OCI-LY1 (cell line): ENCODE data around the gene ARMC3.

ENCODE experiments used
- H2AFZ ChIP-seq: fragments of 200-600 bp; sonication (generic), shearing (Covaris generic); 2 replicates; pipeline ENCODE4 v1.6.0; 2014; ENCODE audit warnings: antibody characterized with exemption, mild to moderate bottlenecking, low read length
- H3F3A ChIP-seq: fragments of 200-600 bp; sonication (generic), shearing (Covaris generic); 2 replicates; pipeline ENCODE4 v1.6.0; 2014; ENCODE audit warnings: mild to moderate bottlenecking, antibody characterized with exemption, low read length, moderate library complexity; ENCODE audit not compliant: insufficient read depth
- H3K27ac ChIP-seq: fragments of 200-600 bp; sonication (generic); 2 replicates; pipeline ENCODE4 v1.5.1; 2014; ENCODE audit warnings: low read length, mixed run types, mild to moderate bottlenecking, low read depth; ENCODE audit not compliant: poor library complexity, severe bottlenecking
- H3K27me3 ChIP-seq: fragments of 200-600 bp; sonication (generic); 2 replicates; pipeline ENCODE4 v1.6.0; 2014; ENCODE audit warnings: antibody characterized with exemption, mild to moderate bottlenecking, low read length, moderate library complexity; ENCODE audit not compliant: insufficient read depth
- H3K36me3 ChIP-seq: fragments of 200-600 bp; sonication (generic); 2 replicates; pipeline ENCODE4 v1.6.1; 2014; ENCODE audit warnings: mild to moderate bottlenecking, antibody characterized with exemption, low read length, moderate library complexity, mixed read lengths; ENCODE audit not compliant: insufficient read depth
- H3K4me1 ChIP-seq: fragments of 200-600 bp; sonication (generic); 2 replicates; pipeline ENCODE4 v1.5.1; 2014; ENCODE audit warnings: mild to moderate bottlenecking, low read length, moderate library complexity; ENCODE audit not compliant: insufficient read depth, severe bottlenecking
- H3K4me2 ChIP-seq: fragments of 200-600 bp; sonication (generic), shearing (Covaris generic); 2 replicates; pipeline ENCODE4 v1.6.1; 2014; ENCODE audit warnings: low read length
- H3K4me3 ChIP-seq: fragments of 200-600 bp; sonication (generic); 2 replicates; pipeline ENCODE4 v1.5.1; 2014; ENCODE audit warnings: low read length, low read depth, mild to moderate bottlenecking, mixed read lengths; ENCODE audit not compliant: poor library complexity, severe bottlenecking
- H3K79me2 ChIP-seq: fragments of 200-600 bp; shearing (Covaris generic); 2 replicates; pipeline ENCODE4 v1.6.1; 2016; ENCODE audit warnings: mixed run types, low read length, mixed read lengths; ENCODE audit not compliant: insufficient read depth
- H3K9ac ChIP-seq: fragments of 200-600 bp; sonication (generic), shearing (Covaris generic); 2 replicates; pipeline ENCODE4 v1.6.1; 2014; ENCODE audit warnings: mild to moderate bottlenecking, low read length, mixed read lengths
- H3K9me2 ChIP-seq: fragments of 200-600 bp; sonication (generic), shearing (Covaris generic); 2 replicates; pipeline ENCODE4 v1.6.1; 2014; ENCODE audit warnings: low read depth, mild to moderate bottlenecking, low read length, mixed read lengths
- H3K9me3 ChIP-seq: fragments of 200-600 bp; shearing (Covaris generic); 2 replicates; pipeline ENCODE4 v1.6.1; 2014; ENCODE audit warnings: low read length, mixed read lengths
- H4K20me1 ChIP-seq: fragments of 200-600 bp; sonication (generic), shearing (Covaris generic); 2 replicates; pipeline ENCODE4 v1.6.0; 2016; ENCODE audit warnings: mild to moderate bottlenecking, low read length; ENCODE audit not compliant: insufficient read depth
- EZH2 ChIP-seq: fragments of 200-600 bp; sonication (generic), shearing (Covaris generic); IDR thresholded peaks from 2 replicates; pipeline ENCODE4 v1.8.0; 2017; ENCODE audit warnings: borderline replicate concordance, mixed run types, mild to moderate bottlenecking, antibody characterized with exemption, low read length, moderate library complexity, mixed read lengths
- TF ChIP-seq, protein P1 (sequence below): fragments of 200-600 bp; sonication (generic), shearing (Covaris generic); IDR thresholded peaks from 2 replicates; pipeline ENCODE4 v1.5.1; 2017; ENCODE audit warnings: mild to moderate bottlenecking, antibody characterized with exemption, low read length, moderate library complexity, mixed read lengths

ARMC3 gene

DNA sequence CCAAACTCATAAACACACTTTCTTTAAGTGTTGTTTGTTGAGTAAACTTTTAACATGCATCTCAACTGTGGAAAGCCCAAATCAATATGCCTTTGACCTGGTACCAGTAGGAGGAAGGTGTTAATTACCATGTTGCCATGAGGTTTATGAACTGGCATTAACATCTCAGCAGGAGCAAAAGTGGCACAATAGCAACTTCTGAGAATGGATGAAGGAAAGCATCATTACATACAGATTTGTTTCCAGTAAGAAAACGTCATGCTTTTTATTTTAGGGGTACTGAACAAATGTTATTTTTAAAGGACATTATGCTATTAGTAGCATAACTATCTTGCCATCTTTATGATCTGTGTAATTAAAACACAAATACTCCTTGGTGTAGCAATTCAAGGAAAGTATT lies 51.1 kb downstream of the ARMC3 start:
- no peaks in the 10 kb centered on the region for H4K20me1 ChIP-seq
- no peaks in the 10 kb centered on the region for H3K4me1 ChIP-seq
- TF ChIP-seq EZH2: no peak
- TF ChIP-seq, protein P1, sequence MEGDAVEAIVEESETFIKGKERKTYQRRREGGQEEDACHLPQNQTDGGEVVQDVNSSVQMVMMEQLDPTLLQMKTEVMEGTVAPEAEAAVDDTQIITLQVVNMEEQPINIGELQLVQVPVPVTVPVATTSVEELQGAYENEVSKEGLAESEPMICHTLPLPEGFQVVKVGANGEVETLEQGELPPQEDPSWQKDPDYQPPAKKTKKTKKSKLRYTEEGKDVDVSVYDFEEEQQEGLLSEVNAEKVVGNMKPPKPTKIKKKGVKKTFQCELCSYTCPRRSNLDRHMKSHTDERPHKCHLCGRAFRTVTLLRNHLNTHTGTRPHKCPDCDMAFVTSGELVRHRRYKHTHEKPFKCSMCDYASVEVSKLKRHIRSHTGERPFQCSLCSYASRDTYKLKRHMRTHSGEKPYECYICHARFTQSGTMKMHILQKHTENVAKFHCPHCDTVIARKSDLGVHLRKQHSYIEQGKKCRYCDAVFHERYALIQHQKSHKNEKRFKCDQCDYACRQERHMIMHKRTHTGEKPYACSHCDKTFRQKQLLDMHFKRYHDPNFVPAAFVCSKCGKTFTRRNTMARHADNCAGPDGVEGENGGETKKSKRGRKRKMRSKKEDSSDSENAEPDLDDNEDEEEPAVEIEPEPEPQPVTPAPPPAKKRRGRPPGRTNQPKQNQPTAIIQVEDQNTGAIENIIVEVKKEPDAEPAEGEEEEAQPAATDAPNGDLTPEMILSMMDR: no peak
- H3K9me2 ChIP-seq: no peaks in the 10 kb centered on the region
- H3K36me3 ChIP-seq: no peaks in the 10 kb centered on the region
- H3K9me3 ChIP-seq: no peaks in the 10 kb centered on the region
- no peak overlapping the region for H3K27ac ChIP-seq
- H3K4me3 ChIP-seq: no peak overlapping the region
- H3K4me2 ChIP-seq: no peak overlapping the region
- no peak overlapping the region for H2AFZ ChIP-seq
- H3K79me2 ChIP-seq: no peaks in the 10 kb centered on the region
- H3K27me3 ChIP-seq: no peaks in the 10 kb centered on the region
- no peak overlapping the region for H3K9ac ChIP-seq
- H3F3A ChIP-seq: no peaks in the 10 kb centered on the region

DNA sequence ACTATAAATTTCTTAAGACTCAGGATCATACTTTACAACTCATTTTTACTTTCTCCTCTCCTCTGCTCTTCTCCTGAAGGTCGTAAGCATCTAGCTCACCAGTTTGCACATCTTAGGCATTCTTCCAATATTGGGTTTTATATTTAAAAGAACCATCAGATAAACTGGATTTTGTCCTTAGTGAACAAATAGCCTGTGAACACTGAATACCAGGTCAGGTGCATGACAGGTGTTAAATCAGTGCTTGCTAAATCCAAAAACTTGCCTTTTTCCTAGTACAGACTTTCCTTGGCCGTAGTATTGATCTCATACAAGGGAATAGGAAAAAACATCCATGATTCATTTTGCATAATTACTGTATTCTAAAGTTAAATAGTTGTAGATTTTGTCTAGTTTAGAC lies 53.0 kb downstream of the ARMC3 start:
- H3K4me1 ChIP-seq: no peaks in the 10 kb centered on the region
- H3K4me3 ChIP-seq: no peak overlapping the region
- H3K27ac ChIP-seq: no peak overlapping the region

DNA sequence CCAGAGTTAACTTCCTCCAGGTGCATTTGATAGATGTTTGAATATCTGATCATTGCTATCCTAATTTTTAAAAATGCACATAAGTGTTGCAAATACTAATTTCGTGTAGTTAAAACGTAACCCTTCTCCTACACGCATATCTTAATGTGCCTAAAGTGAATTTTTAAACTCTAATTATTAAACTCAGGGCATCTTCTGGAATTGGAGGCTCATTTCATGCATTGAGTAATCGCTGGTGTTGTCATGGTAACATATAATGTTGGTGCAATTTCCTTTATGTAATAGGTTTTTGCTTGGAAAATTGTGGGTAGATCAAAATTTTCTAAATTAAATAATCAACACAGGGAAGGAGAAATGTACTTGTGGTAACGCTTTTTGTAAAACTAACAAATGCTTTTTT lies 56.2 kb downstream of the ARMC3 start:
- no peaks in the 10 kb centered on the region for H3K9me2 ChIP-seq
- H3K4me1 ChIP-seq: no peaks in the 10 kb centered on the region
- H3K9me3 ChIP-seq: no peaks in the 10 kb centered on the region
- H3K27ac ChIP-seq: no peak overlapping the region
- H2AFZ ChIP-seq: no peak overlapping the region
- no peak overlapping the region for H3K9ac ChIP-seq
- no peaks in the 10 kb centered on the region for H4K20me1 ChIP-seq
- H3K4me3 ChIP-seq: no peak overlapping the region
- no peaks in the 10 kb centered on the region for H3K27me3 ChIP-seq
- no peaks in the 10 kb centered on the region for H3K79me2 ChIP-seq
- no peaks in the 10 kb centered on the region for H3F3A ChIP-seq
- TF ChIP-seq, protein P1: no peak
- TF ChIP-seq EZH2: no peak
- H3K36me3 ChIP-seq: no peaks in the 10 kb centered on the region
- no peak overlapping the region for H3K4me2 ChIP-seq

More for the DNA sequence above, 53.0 kb downstream of the ARMC3 start:
- Histone ChIP-seq H3K9ac (no peak overlapping the region), H3K27me3 (no peaks in the 10 kb centered on the region), H3K9me3 (no peaks in the 10 kb centered on the region), H4K20me1 (no peaks in the 10 kb centered on the region), H3F3A (no peaks in the 10 kb centered on the region), H3K36me3 (no peaks in the 10 kb centered on the region), H2AFZ (no peak overlapping the region), H3K9me2 (no peaks in the 10 kb centered on the region), H3K4me2 (no peak overlapping the region), H3K79me2 (no peaks in the 10 kb centered on the region)
- no peak for TF ChIP-seq EZH2
- TF ChIP-seq, protein P1: no peak
